ENCODE results near the gene C5orf63.
"Not testable (repeated sequence)": the region's sequence is repeated elsewhere in the genome, so short reads cannot be mapped to it uniquely, and the experiment has no call there.

C5orf63 gene

GRCh38 chr5:127074466-127074865 is 1.2 kb upstream of the C5orf63 start:
- no peak for DNase-seq (ENCODE audit: low read depth in 2 of 2)

GRCh38 chr5:127070243-127070642 is 3.1 kb downstream of the C5orf63 start:
- DNase-seq (ENCODE audit: low read depth in 2 of 2), result no peak

GRCh38 chr5:127068493-127069214 is 4.6 kb downstream of the C5orf63 start:
- peak; percentile 74 to 79 for DNase-seq (ENCODE audit: low read depth in 2 of 2)

GRCh38 chr5:127066721-127067120 is 6.6 kb downstream of the C5orf63 start:
- no peak for DNase-seq (ENCODE audit: low read depth in 2 of 2)

GRCh38 chr5:127064253-127064840 is 9.0 kb downstream of the C5orf63 start:
- DNase-seq (ENCODE audit: low read depth in 2 of 2), result no peak

GRCh38 chr5:127063257-127063913 is 9.9 kb downstream of the C5orf63 start:
- no peak for DNase-seq (ENCODE audit: low read depth in 2 of 2)

GRCh38 chr5:127061956-127062355 is 11.3 kb downstream of the C5orf63 start:
- DNase-seq (ENCODE audit: low read depth in 2 of 2), result no peak

GRCh38 chr5:127061537-127061936 is 11.8 kb downstream of the C5orf63 start:
- no peak for DNase-seq (ENCODE audit: low read depth in 2 of 2)

- no peak for DNase-seq (ENCODE audit: low read depth in 2 of 2)
Observed at GRCh38 chr5:127060470-127060985, 12.8 kb downstream of the C5orf63 start.

- DNase-seq (ENCODE audit: low read depth in 2 of 2), result no peak
Observed at GRCh38 chr5:127056896-127057295, 16.4 kb downstream of the C5orf63 start.

- DNase-seq (ENCODE audit: low read depth in 2 of 2), result no peak
Observed at GRCh38 chr5:127055880-127056653, 17.2 kb downstream of the C5orf63 start.

- DNase-seq (ENCODE audit: low read depth in 2 of 2), result not testable (repeated sequence)
Observed at GRCh38 chr5:127053551-127053950, 19.8 kb downstream of the C5orf63 start.

- DNase-seq (ENCODE audit: low read depth in 2 of 2), result no peak
Observed at GRCh38 chr5:127053049-127053448, 20.3 kb downstream of the C5orf63 start.

GRCh38 chr5:127051591-127051990 is 21.7 kb downstream of the C5orf63 start:
- DNase-seq (ENCODE audit: low read depth in 2 of 2), result no peak

GRCh38 chr5:127046343-127047072 is 26.8 kb downstream of the C5orf63 start:
- no peak for DNase-seq (ENCODE audit: low read depth in 2 of 2)

- DNase-seq (ENCODE audit: low read depth in 2 of 2), result no peak
Observed at GRCh38 chr5:127042593-127042992, 30.7 kb downstream of the C5orf63 start.

- DNase-seq (ENCODE audit: low read depth in 2 of 2), result no peak
Observed at GRCh38 chr5:127041571-127041970, 31.7 kb downstream of the C5orf63 start.

- DNase-seq (ENCODE audit: low read depth in 2 of 2), result no peak
Observed at GRCh38 chr5:127040796-127041520, 32.3 kb downstream of the C5orf63 start.

- DNase-seq (ENCODE audit: low read depth in 2 of 2), result no peak
Observed at GRCh38 chr5:127038550-127038949, 34.8 kb downstream of the C5orf63 start.

- no peak for DNase-seq (ENCODE audit: low read depth in 2 of 2)
Observed at GRCh38 chr5:127031863-127032232, 41.5 kb downstream of the C5orf63 start.
